CMK (cell line): ENCODE measurements around the gene MS4A15.

Source experiments
- DNase-seq: peaks from one replicate; pipeline ENCODE4 v3.0.0-alpha.2; 2010; ENCODE audit warnings: low read depth

MS4A15 gene

GRCh38 chr11:60777572-60777971 lies 20.9 kb downstream of the MS4A15 start:
- no peak for DNase-seq

GRCh38 chr11:60780065-60780464 lies 23.4 kb downstream of the MS4A15 start:
- DNase-seq = no peak

GRCh38 chr11:60780774-60781173 lies 24.1 kb downstream of the MS4A15 start:
- no peak for DNase-seq

- no peak for DNase-seq
Measured at GRCh38 chr11:60781286-60781980, 24.8 kb downstream of the MS4A15 start.

GRCh38 chr11:60781981-60782316 lies 25.3 kb downstream of the MS4A15 start:
- DNase-seq = no peak

GRCh38 chr11:60782393-60783140 lies 25.9 kb downstream of the MS4A15 start:
- no peak for DNase-seq

GRCh38 chr11:60783141-60783484 lies 26.4 kb downstream of the MS4A15 start:
- no peak for DNase-seq

GRCh38 chr11:60783911-60784310 lies 27.2 kb downstream of the MS4A15 start:
- DNase-seq = no peak

- DNase-seq = no peak
Measured at GRCh38 chr11:60785136-60785535, 28.5 kb downstream of the MS4A15 start, which contains the start of gene MS4A10. Gene MS4A10 (plus strand): TSS chr11:60785333. CDS start chr11:60790336, 5,003 bp downstream.

- DNase-seq = no peak
Measured at GRCh38 chr11:60785806-60786361, 29.2 kb downstream of the MS4A15 start.

- no peak for DNase-seq
Measured at GRCh38 chr11:60786811-60787567, 30.3 kb downstream of the MS4A15 start.

GRCh38 chr11:60788401-60789125 lies 31.9 kb downstream of the MS4A15 start:
- no peak for DNase-seq

- no peak for DNase-seq
Measured at GRCh38 chr11:60790726-60791125, 34.1 kb downstream of the MS4A15 start.

- no peak for DNase-seq
Measured at GRCh38 chr11:60791153-60791933, 34.7 kb downstream of the MS4A15 start.

GRCh38 chr11:60792521-60792920 lies 35.9 kb downstream of the MS4A15 start:
- no peak for DNase-seq

GRCh38 chr11:60795291-60795690 lies 38.6 kb downstream of the MS4A15 start:
- DNase-seq = no peak

- no peak for DNase-seq
Measured at GRCh38 chr11:60797846-60798630, 41.4 kb downstream of the MS4A15 start.

GRCh38 chr11:60798631-60799030 lies 42.0 kb downstream of the MS4A15 start:
- DNase-seq = no peak

GRCh38 chr11:60801194-60801593 lies 44.5 kb downstream of the MS4A15 start:
- DNase-seq = no peak

- DNase-seq = no peak
Measured at GRCh38 chr11:60803273-60803936, 46.7 kb downstream of the MS4A15 start.
